ENCODE data around the gene LYRM7.
"Not testable (repeated sequence)": the region's sequence is repeated elsewhere in the genome, so short reads cannot be mapped to it uniquely, and the experiment has no call there.

The LYRM7 gene

GRCh38 chr5:131171276-131171810 lies 599 bp downstream of the LYRM7 start:
- no peak for DNase-seq (ENCODE audit: low read depth in 1 of 2, low spot score in 1 of 2)

- no peak for DNase-seq (ENCODE audit: low read depth in 1 of 2, low spot score in 1 of 2)
Measured at GRCh38 chr5:131180407-131180806, 9.7 kb downstream of the LYRM7 start.

GRCh38 chr5:131182839-131183238 lies 12.1 kb downstream of the LYRM7 start:
- DNase-seq (ENCODE audit: low read depth in 1 of 2, low spot score in 1 of 2): no peak

GRCh38 chr5:131185523-131186104 lies 14.9 kb downstream of the LYRM7 start:
- DNase-seq (ENCODE audit: low read depth in 1 of 2, low spot score in 1 of 2): no peak

GRCh38 chr5:131186561-131187256 lies 16.0 kb downstream of the LYRM7 start:
- DNase-seq (ENCODE audit: low read depth in 1 of 2, low spot score in 1 of 2): no peak

- no peak for DNase-seq (ENCODE audit: low read depth in 1 of 2, low spot score in 1 of 2)
Measured at GRCh38 chr5:131193106-131193505, 22.4 kb downstream of the LYRM7 start.

GRCh38 chr5:131193897-131194296 lies 23.2 kb downstream of the LYRM7 start:
- DNase-seq (ENCODE audit: low read depth in 1 of 2, low spot score in 1 of 2): not testable (repeated sequence)

- DNase-seq (ENCODE audit: low read depth in 1 of 2, low spot score in 1 of 2): no peak
Measured at GRCh38 chr5:131194725-131195124, 24.0 kb downstream of the LYRM7 start.

GRCh38 chr5:131195696-131196095 lies 25.0 kb downstream of the LYRM7 start:
- DNase-seq (ENCODE audit: low read depth in 1 of 2, low spot score in 1 of 2): no peak

GRCh38 chr5:131196331-131196730 lies 25.6 kb downstream of the LYRM7 start:
- no peak for DNase-seq (ENCODE audit: low read depth in 1 of 2, low spot score in 1 of 2)

- DNase-seq (ENCODE audit: low read depth in 1 of 2, low spot score in 1 of 2): no peak
Measured at GRCh38 chr5:131198625-131199024, 27.9 kb downstream of the LYRM7 start.

- no peak for DNase-seq (ENCODE audit: low read depth in 1 of 2, low spot score in 1 of 2)
Measured at GRCh38 chr5:131200560-131200959, 29.8 kb downstream of the LYRM7 start.

GRCh38 chr5:131204964-131205363 lies 34.2 kb downstream of the LYRM7 start:
- no peak for DNase-seq (ENCODE audit: low read depth in 1 of 2, low spot score in 1 of 2)

- no peak for DNase-seq (ENCODE audit: low read depth in 1 of 2, low spot score in 1 of 2)
Measured at GRCh38 chr5:131206061-131206460, 35.3 kb downstream of the LYRM7 start.

GRCh38 chr5:131206772-131207171 lies 36.0 kb downstream of the LYRM7 start:
- no peak for DNase-seq (ENCODE audit: low read depth in 1 of 2, low spot score in 1 of 2)

GRCh38 chr5:131209175-131209505 lies 38.4 kb downstream of the LYRM7 start:
- DNase-seq (ENCODE audit: low read depth in 1 of 2, low spot score in 1 of 2): no peak

GRCh38 chr5:131209506-131210150 lies 38.9 kb downstream of the LYRM7 start:
- DNase-seq (ENCODE audit: low read depth in 1 of 2, low spot score in 1 of 2): no peak

GRCh38 chr5:131210151-131210510 lies 39.4 kb downstream of the LYRM7 start:
- no peak for DNase-seq (ENCODE audit: low read depth in 1 of 2, low spot score in 1 of 2)

GRCh38 chr5:131211669-131212068 lies 40.9 kb downstream of the LYRM7 start:
- no peak for DNase-seq (ENCODE audit: low read depth in 1 of 2, low spot score in 1 of 2)

GRCh38 chr5:131212471-131213021 lies 41.8 kb downstream of the LYRM7 start:
- no peak for DNase-seq (ENCODE audit: low read depth in 1 of 2, low spot score in 1 of 2)

- DNase-seq (ENCODE audit: low read depth in 1 of 2, low spot score in 1 of 2): no peak
Measured at GRCh38 chr5:131214609-131215227, 44.0 kb downstream of the LYRM7 start.

GRCh38 chr5:131217791-131218190 lies 47.0 kb downstream of the LYRM7 start:
- no peak for DNase-seq (ENCODE audit: low read depth in 1 of 2, low spot score in 1 of 2)

Data from stimulated activated CD4-positive, alpha-beta T cell treated with anti-CD3 and anti-CD28 coated beads, Interleukin-15, amount 100 ng/mL, for 1 hour (primary cell).